H9 (cell line): ENCODE data around the gene ST6GALNAC5. TPM values are rescaled to one million over a fixed set of nuclear protein-coding genes. Genes with fewer than 3 reads are reported as not detected.

Experiments used
- DNase-seq: peaks from one replicate; pipeline ENCODE4 v3.0.0-alpha.2; 2017
- H2AFZ ChIP-seq: one replicate; pipeline ENCODE4 v1.6.1; 2013; ENCODE audit warnings: mild to moderate bottlenecking, low read length, control low read depth, moderate library complexity
- H2AK5ac ChIP-seq: 2 replicates; pipeline ENCODE4 v1.6.1; 2013; ENCODE audit warnings: low read length, control low read depth, mixed read lengths; ENCODE audit not compliant: insufficient read length
- H2BK120ac ChIP-seq: one replicate; pipeline ENCODE4 v1.6.1; 2013; ENCODE audit warnings: low read depth, mild to moderate bottlenecking, low read length, control low read depth, inconsistent platforms; ENCODE audit not compliant: poor library complexity, severe bottlenecking
- H2BK12ac ChIP-seq: 2 replicates; pipeline ENCODE4 v1.6.1; 2013; ENCODE audit warnings: low read length, control low read depth, mixed read lengths, low read depth; ENCODE audit not compliant: insufficient read length
- H2BK15ac ChIP-seq: 2 replicates; pipeline ENCODE4 v1.6.1; 2013; ENCODE audit warnings: low read depth, low read length, control low read depth
- H2BK20ac ChIP-seq: one replicate; pipeline ENCODE4 v1.6.1; 2013; ENCODE audit warnings: low read depth, mild to moderate bottlenecking, low read length, control low read depth, inconsistent platforms; ENCODE audit not compliant: poor library complexity, severe bottlenecking
- H2BK5ac ChIP-seq: 2 replicates; pipeline ENCODE4 v1.6.1; 2013; ENCODE audit warnings: low read length, control low read depth, mixed read lengths; ENCODE audit not compliant: insufficient read length
- H3K14ac ChIP-seq: 2 replicates; pipeline ENCODE4 v1.6.1; 2013; ENCODE audit warnings: low read length, control low read depth; ENCODE audit not compliant: insufficient read depth
- H3K18ac ChIP-seq: 2 replicates; pipeline ENCODE4 v1.6.1; 2013; ENCODE audit warnings: low read depth, mild to moderate bottlenecking, mixed read lengths, low read length, control low read depth; ENCODE audit not compliant: insufficient read length
- H3K23ac ChIP-seq: 2 replicates; pipeline ENCODE4 v1.6.1; 2013; ENCODE audit warnings: low read length, control low read depth, mixed read lengths, low read depth; ENCODE audit not compliant: insufficient read length
- H3K23me2 ChIP-seq: 2 replicates; pipeline ENCODE4 v1.6.1; 2013; ENCODE audit warnings: low read depth, mild to moderate bottlenecking, mixed read lengths, low read length, control low read depth; ENCODE audit not compliant: insufficient read length, poor library complexity, severe bottlenecking
- H3K27ac ChIP-seq: 2 replicates; pipeline ENCODE4 v1.5.1; 2013; ENCODE audit warnings: low read length, control low read depth, mixed read lengths, low read depth; ENCODE audit not compliant: insufficient read length
- H3K27me3 ChIP-seq: 2 replicates; pipeline ENCODE4 v1.6.1; 2013; ENCODE audit warnings: low read length, control low read depth, inconsistent platforms; ENCODE audit not compliant: insufficient read depth
- H3K4ac ChIP-seq: 2 replicates; pipeline ENCODE4 v1.6.1; 2013; ENCODE audit warnings: low read depth, mild to moderate bottlenecking, control low read depth, inconsistent platforms, low read length, moderate library complexity
- H3K4me1 ChIP-seq: 2 replicates; pipeline ENCODE4 v1.6.1; 2013; ENCODE audit warnings: low read length, control low read depth, inconsistent platforms; ENCODE audit not compliant: insufficient read depth
- H3K4me2 ChIP-seq: 2 replicates; pipeline ENCODE4 v1.6.1; 2013; ENCODE audit warnings: low read length, control low read depth, mixed read lengths; ENCODE audit not compliant: insufficient read length, insufficient read depth
- H3K56ac ChIP-seq: 2 replicates; pipeline ENCODE4 v1.6.1; 2013; ENCODE audit warnings: low read depth, mild to moderate bottlenecking, mixed read lengths, low read length, control low read depth; ENCODE audit not compliant: insufficient read length
- H3K79me1 ChIP-seq: 2 replicates; pipeline ENCODE4 v1.6.1; 2013; ENCODE audit warnings: low read depth, mild to moderate bottlenecking, moderate library complexity, low read length, control low read depth, inconsistent platforms; ENCODE audit not compliant: insufficient read depth, poor library complexity, severe bottlenecking
- H3K79me2 ChIP-seq: 2 replicates; pipeline ENCODE4 v1.6.1; 2013; ENCODE audit warnings: low read length, control low read depth, inconsistent platforms; ENCODE audit not compliant: insufficient read depth
- H3K9ac ChIP-seq: 2 replicates; pipeline ENCODE4 v1.6.1; 2013; ENCODE audit warnings: low read length, control low read depth, mixed read lengths; ENCODE audit not compliant: insufficient read length; ENCODE audit errors: extremely low read depth
- H3K9me3 ChIP-seq: one replicate; pipeline ENCODE4 v1.6.1; 2013; ENCODE audit warnings: low read depth, low read length, inconsistent platforms; ENCODE audit not compliant: control insufficient read depth
- H3T11ph ChIP-seq: one replicate; pipeline ENCODE4 v1.6.1; 2013; ENCODE audit warnings: mild to moderate bottlenecking, low read length, control low read depth, inconsistent platforms
- H4K20me1 ChIP-seq: one replicate; pipeline ENCODE4 v1.6.1; 2013; ENCODE audit not compliant: control insufficient read depth, insufficient read length, insufficient read depth
- H4K5ac ChIP-seq: 2 replicates; pipeline ENCODE4 v1.6.1; 2013; ENCODE audit warnings: low read depth, mild to moderate bottlenecking, mixed read lengths, low read length, control low read depth; ENCODE audit not compliant: insufficient read length
- H4K8ac ChIP-seq: replicated peaks from 2 replicates; pipeline ENCODE4 v1.6.1; 2013; ENCODE audit warnings: low read length, control low read depth, mixed read lengths, low read depth; ENCODE audit not compliant: insufficient read length
- H4K91ac ChIP-seq: 2 replicates; pipeline ENCODE4 v1.6.1; 2013; ENCODE audit warnings: low read depth, mild to moderate bottlenecking, moderate library complexity, mixed read lengths, low read length, control low read depth; ENCODE audit not compliant: insufficient read length
- H3K27ac Mint-ChIP-seq, 3 experiments: 2 replicates in 2 of 3; 3 replicates in 1 of 3; pipeline ENCODE4 v1.8.0; 2020 to 2021; ENCODE audit warnings: mixed read lengths in 3 of 3, mild to moderate bottlenecking in 1 of 3, moderate library complexity in 1 of 3
- H3K27me3 Mint-ChIP-seq: 2 replicates; pipeline ENCODE4 v1.8.0; 2021; ENCODE audit warnings: low read depth, mild to moderate bottlenecking, moderate library complexity, mixed read lengths
- H3K36me3 Mint-ChIP-seq, 3 experiments: 2 replicates in 2 of 3; 3 replicates in 1 of 3; pipeline ENCODE4 v1.8.0; 2020 to 2021; ENCODE audit warnings: low read depth in 3 of 3, mixed read lengths in 3 of 3; ENCODE audit not compliant: insufficient read depth in 1 of 3
- H3K4me1 Mint-ChIP-seq, 2 experiments: 2 replicates each; pipeline ENCODE4 v1.8.0; 2020; ENCODE audit warnings: mixed read lengths in 2 of 2
- H3K4me3 Mint-ChIP-seq, 2 experiments: 2 replicates in 1 of 2; 3 replicates in 1 of 2; pipeline ENCODE4 v1.8.0; 2020 to 2021; ENCODE audit warnings: mild to moderate bottlenecking in 2 of 2, mixed read lengths in 2 of 2, moderate library complexity in 1 of 2
- H3K9me3 Mint-ChIP-seq, 2 experiments: 2 replicates in 1 of 2; 3 replicates in 1 of 2; pipeline ENCODE4 v1.8.0; 2020; ENCODE audit warnings: mild to moderate bottlenecking in 2 of 2, mixed read lengths in 2 of 2, moderate library complexity in 1 of 2
- CTCF ChIP-seq: fragments of 200-600 bp; sonication (generic); conservative IDR thresholded peaks from 3 replicates; pipeline ENCODE4 v1.8.0; 2021; ENCODE audit warnings: antibody characterized with exemption, mild to moderate bottlenecking
- WGBS: extraction: QIAGEN DNeasy Blood & Tissue Kit; methylation state at CpG from one replicate; pipeline ENCODE4 v1.1.7; 2013; ENCODE audit warnings: missing lambda C conversion rate, low lambda C conversion rate, mixed read lengths; ENCODE audit not compliant: insufficient read length; ENCODE audit errors: extremely low coverage; 5-methylcytosine and 5-hydroxymethylcytosine counted together
- total RNA-seq: library from RNA; stranded (reverse); gene quantifications from 2 replicates; pipeline ENCODE4 v1.2.1, GENCODE V29; 2021

Gene ST6GALNAC5
- total RNA-seq, 1 experiment from 2014 or later: 3.3 TPM

- no peak overlapping the region for H4K91ac ChIP-seq
- no peak for TF ChIP-seq CTCF
Measured at GRCh38 chr1:76925825-76926224, 58.5 kb downstream of the ST6GALNAC5 start.

More at GRCh38 chr1:76925825-76926224, 58.5 kb downstream of the ST6GALNAC5 start:
- Mint-ChIP-seq H3K36me3 (peaks cover 0 to 5% (median 5%) of the 10 kb centered on the region in 3 experiments; a peak in 4 of 7 replicates), H3K27ac (no peak overlapping the region), H3K27me3 (no peaks in the 10 kb centered on the region), H3K9me3 (peaks cover 0 to 4% of the 10 kb centered on the region in 2 experiments; a peak in 1 of 5 replicates), H3K4me3 (no peak overlapping the region), H3K4me1 (peaks cover 5 to 8% of the 10 kb centered on the region in 2 experiments; a peak in 1 of 4 replicates)
- Histone ChIP-seq H3K9ac (no peak overlapping the region), H3K79me2 (no peaks in the 10 kb centered on the region), H3K18ac (no peak overlapping the region), H3K4me2 (no peak overlapping the region), H3K27ac (no peak overlapping the region), H3K4me1 (no peaks in the 10 kb centered on the region), H3K23me2 (no peaks in the 10 kb centered on the region), H3K14ac (no peak overlapping the region), H4K5ac (no peak overlapping the region), H4K8ac (no peak overlapping the region), H2BK20ac (no peak overlapping the region), H3K56ac (no peak overlapping the region), H3K23ac (no peak overlapping the region), H3K9me3 (no peaks in the 10 kb centered on the region), H2BK15ac (no peak overlapping the region), H2BK120ac (no peak overlapping the region), H4K20me1 (no peaks in the 10 kb centered on the region), H2BK5ac (no peak overlapping the region), H2BK12ac (no peak overlapping the region), H3T11ph (no peak overlapping the region), H3K79me1 (no peaks in the 10 kb centered on the region), H2AFZ (no peak overlapping the region), H3K27me3 (no peaks in the 10 kb centered on the region), H2AK5ac (no peak overlapping the region), H3K4ac (no peak overlapping the region)
- no peak for DNase-seq
- WGBS: no CpG with 5 or more reads among the region's 3 CpGs
